Muscle of leg (tissue), 11 donors: Measurements from ENCODE around the gene APC2. TPM values are rescaled to one million over a fixed set of nuclear protein-coding genes. Genes with fewer than 3 reads are reported as not detected.

ENCODE experiments used
- DNase-seq: peaks from one replicate; pipeline ENCODE4 v3.0.0; 2013
- H3K27ac ChIP-seq: one replicate; pipeline ENCODE4 v1.5.1; 2013; ENCODE audit warnings: mild to moderate bottlenecking, low read length, control low read depth
- H3K27me3 ChIP-seq: one replicate; pipeline ENCODE4 v1.6.1; 2013; ENCODE audit warnings: low read length; ENCODE audit not compliant: control insufficient read depth, insufficient read depth
- H3K36me3 ChIP-seq: one replicate; pipeline ENCODE4 v1.6.1; 2013; ENCODE audit warnings: low read length; ENCODE audit not compliant: control insufficient read depth, insufficient read depth
- H3K4me1 ChIP-seq: one replicate; pipeline ENCODE4 v1.6.1; 2013; ENCODE audit warnings: low read length; ENCODE audit not compliant: control insufficient read depth, insufficient read depth
- H3K4me3 ChIP-seq: one replicate; pipeline ENCODE4 v1.5.1; 2013; ENCODE audit warnings: low read length, control low read depth
- H3K9me3 ChIP-seq: replicated peaks from 2 replicates; pipeline ENCODE4 v1.6.1; 2013; ENCODE audit warnings: low read depth, low read length; ENCODE audit not compliant: control insufficient read depth
- WGBS: methylation state at CpG from one replicate; pipeline ENCODE4 v1.1.5; 2013; ENCODE audit warnings: missing lambda C conversion rate; ENCODE audit not compliant: insufficient coverage; 5-methylcytosine and 5-hydroxymethylcytosine counted together
- polyA plus RNA-seq, 8 donors: library from polyadenylated mRNA; unstranded; fragments of 120-200 nt; gene quantifications; one replicate each; pipeline versions ENCODE4 v1.2.1 to v1.2.3, GENCODE V29; 2013; ENCODE audit warnings: inconsistent platforms in 1 of 8, low replicate concordance in 1 of 8; ENCODE audit not compliant: insufficient read length in 8 of 8, insufficient read depth in 1 of 8
- total RNA-seq: library from RNA; stranded (reverse); fragments of 120-200 nt; gene quantifications from one replicate; pipeline ENCODE4 v1.2.4, GENCODE V29; 2013

APC2 gene
- total and polyA plus RNA-seq, 9 donors: 0.40 to 1.3 (median 1.1) TPM

- WGBS: 57% methylated on average over 7 of the region's 10 CpGs
- Histone ChIP-seq H3K27me3 (peaks cover 62% of the 10 kb centered on the region), H3K4me1 (peaks cover 10% of the 10 kb centered on the region), H3K27ac (no peak overlapping the region), H3K4me3 (no peak overlapping the region), H3K36me3 (no peaks in the 10 kb centered on the region), H3K9me3 (no peaks in the 10 kb centered on the region)
- DNase-seq: no peak
Measured at GRCh38 chr19:1522061-1522460, 72.1 kb downstream of the APC2 start.

GRCh38 chr19:1522838-1523237 is 72.9 kb downstream of the APC2 start:
- no peak overlapping the region for H3K4me3 ChIP-seq
- peaks cover 62% of the 10 kb centered on the region for H3K27me3 ChIP-seq
- no peaks in the 10 kb centered on the region for H3K36me3 ChIP-seq
- 56% methylated on average over 6 of the region's 18 CpGs for WGBS
- peaks cover 10% of the 10 kb centered on the region for H3K4me1 ChIP-seq
- no peak for DNase-seq
- H3K27ac ChIP-seq: no peak overlapping the region
- no peaks in the 10 kb centered on the region for H3K9me3 ChIP-seq

Other genes starting within 250 kb of the APC2 start
- gene STK11, start 244.3 kb upstream of the APC2 start, total RNA-seq: 46.9 TPM
- 10 to 100 TPM; 45.3 to 59.1 (median 56.8) TPM for gene STK11, start 244.3 kb upstream of the APC2 start, polyA plus RNA-seq
- gene CBARP, start 212.1 kb upstream of the APC2 start, total RNA-seq: 0.84 TPM
- gene CBARP, start 212.1 kb upstream of the APC2 start, polyA plus RNA-seq: 1 to 10 TPM; 1.1 to 2.9 (median 1.9) TPM
- gene ATP5F1D, start 208.4 kb upstream of the APC2 start, total RNA-seq: 99.2 TPM
- gene ATP5F1D, start 208.4 kb upstream of the APC2 start, polyA plus RNA-seq: 100 to 1,000 TPM; 134 to 211 (median 166) TPM
- gene MIDN, start 201.5 kb upstream of the APC2 start, total RNA-seq: 9.2 TPM
- gene MIDN, start 201.5 kb upstream of the APC2 start, polyA plus RNA-seq: 10 to 100 TPM; 27.8 to 54.7 (median 41.0) TPM
- gene CIRBP, start 180.8 kb upstream of the APC2 start, total RNA-seq: 402 TPM
- 100 to 1,000 TPM; 505 to 613 (median 556) TPM for gene CIRBP, start 180.8 kb upstream of the APC2 start, polyA plus RNA-seq
- gene FAM174C, start 174.6 kb upstream of the APC2 start, total RNA-seq: 14.0 TPM
- 10 to 100 TPM; 11.6 to 17.8 (median 15.1) TPM for gene FAM174C, start 174.6 kb upstream of the APC2 start, polyA plus RNA-seq
- gene EFNA2, start 164.2 kb upstream of the APC2 start, total RNA-seq: 1.1 TPM
- 1 to 10 TPM in 7 of 8 donors, under 1 TPM in 1; 0.42 to 4.5 (median 2.5) TPM for gene EFNA2, start 164.2 kb upstream of the APC2 start, polyA plus RNA-seq
- 73.5 TPM for gene NDUFS7, start 66.2 kb upstream of the APC2 start, total RNA-seq
- gene NDUFS7, start 66.2 kb upstream of the APC2 start, polyA plus RNA-seq: 100 to 1,000 TPM in 1 of 8 donors, 10 to 100 TPM in 7; 67.7 to 106 (median 89.7) TPM
- 115 TPM for gene GAMT, start 48.6 kb upstream of the APC2 start, total RNA-seq
- gene GAMT, start 48.6 kb upstream of the APC2 start, polyA plus RNA-seq: 100 to 1,000 TPM; 149 to 232 (median 209) TPM
- gene DAZAP1, start 42.5 kb upstream of the APC2 start, total RNA-seq: 41.0 TPM
- gene DAZAP1, start 42.5 kb upstream of the APC2 start, polyA plus RNA-seq: 10 to 100 TPM; 61.0 to 80.2 (median 69.6) TPM
- gene RPS15, start 11.7 kb upstream of the APC2 start, total RNA-seq: 973 TPM
- 1,000 to 10,000 TPM; 1,073 to 1,562 (median 1,234) TPM for gene RPS15, start 11.7 kb upstream of the APC2 start, polyA plus RNA-seq
- 21.2 TPM for gene C19orf25, start 29.1 kb downstream of the APC2 start, total RNA-seq
- gene C19orf25, start 29.1 kb downstream of the APC2 start, polyA plus RNA-seq: 10 to 100 TPM; 17.5 to 23.9 (median 20.5) TPM
- gene PCSK4, start 40.2 kb downstream of the APC2 start, total RNA-seq: 0.84 TPM
- 1 to 10 TPM in 4 of 8 donors, under 1 TPM in 4; 0.76 to 3.1 (median 1.2) TPM for gene PCSK4, start 40.2 kb downstream of the APC2 start, polyA plus RNA-seq
- gene REEP6, start 41.1 kb downstream of the APC2 start, total RNA-seq: 0.58 TPM
- gene REEP6, start 41.1 kb downstream of the APC2 start, polyA plus RNA-seq: 10 to 100 TPM in 1 of 8 donors, 1 to 10 TPM in 7; 1.5 to 11.9 (median 2.0) TPM
- 4.8 TPM for gene ADAMTSL5, start 62.9 kb downstream of the APC2 start, total RNA-seq
- gene ADAMTSL5, start 62.9 kb downstream of the APC2 start, polyA plus RNA-seq: 10 to 100 TPM in 5 of 8 donors, 1 to 10 TPM in 3; 7.2 to 17.4 (median 11.7) TPM
- gene PLK5, start 74.0 kb downstream of the APC2 start, total RNA-seq: 0.13 TPM
- gene PLK5, start 74.0 kb downstream of the APC2 start, polyA plus RNA-seq: 1 to 10 TPM in 1 of 8 donors, under 1 TPM in 7; 0.08 to 1.9 (median 0.31) TPM
- 30.1 TPM for gene MEX3D, start 118.2 kb downstream of the APC2 start, total RNA-seq
- gene MEX3D, start 118.2 kb downstream of the APC2 start, polyA plus RNA-seq: 10 to 100 TPM; 23.8 to 40.3 (median 31.9) TPM
- gene MBD3, start 142.7 kb downstream of the APC2 start, total RNA-seq: 58.6 TPM
- 10 to 100 TPM; 57.2 to 73.5 (median 70.5) TPM for gene MBD3, start 142.7 kb downstream of the APC2 start, polyA plus RNA-seq
- gene UQCR11, start 155.3 kb downstream of the APC2 start, total RNA-seq: 211 TPM
- 100 to 1,000 TPM in 7 of 8 donors, 10 to 100 TPM in 1; 95.4 to 159 (median 126) TPM for gene UQCR11, start 155.3 kb downstream of the APC2 start, polyA plus RNA-seq
- gene TCF3, start 202.5 kb downstream of the APC2 start, total RNA-seq: 73.5 TPM
- gene TCF3, start 202.5 kb downstream of the APC2 start, polyA plus RNA-seq: 100 to 1,000 TPM; 111 to 153 (median 127) TPM